GM12875 (cell line): ENCODE measurements around the gene OR6K2.
"Not testable (repeated sequence)": the region's sequence is repeated elsewhere in the genome, so short reads cannot be mapped to it uniquely, and the experiment has no call there.

Source experiments
- H3K4me3 ChIP-seq: one replicate; pipeline ENCODE4 v1.5.1; 2011; ENCODE audit warnings: low read depth, low read length, control low read depth
- CTCF ChIP-seq: IDR thresholded peaks from 2 replicates; pipeline ENCODE4 v1.5.1; 2011; ENCODE audit warnings: low read depth, mild to moderate bottlenecking, control low read depth, inconsistent platforms, low read length, moderate library complexity, borderline replicate concordance; ENCODE audit not compliant: insufficient read depth

The OR6K2 gene

GRCh38 chr1:158694596-158694995 lies 5.9 kb downstream of the OR6K2 start:
- no peak for TF ChIP-seq CTCF
- no peak overlapping the region for H3K4me3 ChIP-seq

GRCh38 chr1:158692356-158692755 lies 8.1 kb downstream of the OR6K2 start:
- TF ChIP-seq CTCF: no peak
- H3K4me3 ChIP-seq: no peak overlapping the region

GRCh38 chr1:158691907-158692306 lies 8.5 kb downstream of the OR6K2 start:
- no peak overlapping the region for H3K4me3 ChIP-seq

GRCh38 chr1:158691149-158691548 lies 9.3 kb downstream of the OR6K2 start:
- H3K4me3 ChIP-seq: not testable (repeated sequence)

More at GRCh38 chr1:158691907-158692306, 8.5 kb downstream of the OR6K2 start:
- no peak for TF ChIP-seq CTCF

GRCh38 chr1:158689875-158690274 lies 10.6 kb downstream of the OR6K2 start:
- no peak for TF ChIP-seq CTCF
- H3K4me3 ChIP-seq: no peak overlapping the region

GRCh38 chr1:158689110-158689509 lies 11.3 kb downstream of the OR6K2 start:
- no peak for TF ChIP-seq CTCF
- no peak overlapping the region for H3K4me3 ChIP-seq

GRCh38 chr1:158688343-158688742 lies 12.1 kb downstream of the OR6K2 start:
- H3K4me3 ChIP-seq: not testable (repeated sequence)

GRCh38 chr1:158687037-158687436 lies 13.4 kb downstream of the OR6K2 start:
- TF ChIP-seq CTCF: no peak

More at GRCh38 chr1:158687037-158687436, 13.4 kb downstream of the OR6K2 start:
- H3K4me3 ChIP-seq: no peak overlapping the region
